HG03159 (cell line): Measurements from ENCODE around the gene FNDC3B.
A peak's percentile ranks its signal among the peaks of the same experiment; 100 is the strongest.
"Not testable (repeated sequence)": the region's sequence is repeated elsewhere in the genome, so short reads cannot be mapped to it uniquely, and the experiment has no call there.

Experiments used
- ATAC-seq: cut with Tn5 transposase; IDR thresholded peaks from one replicate; pipeline ENCODE4 v1.9.1; 2021; ENCODE audit warnings: mild to moderate bottlenecking, moderate library complexity; ENCODE audit not compliant: unreplicated experiment

FNDC3B gene

GRCh38 chr3:172254542-172254941 lies 215.2 kb downstream of the FNDC3B start:
- no peak for ATAC-seq

- not testable (repeated sequence) for ATAC-seq
Observed at GRCh38 chr3:172255321-172255720, 215.9 kb downstream of the FNDC3B start.

GRCh38 chr3:172256101-172256734 lies 216.8 kb downstream of the FNDC3B start:
- no peak for ATAC-seq

GRCh38 chr3:172257648-172258400 lies 218.4 kb downstream of the FNDC3B start:
- ATAC-seq, result no peak

- ATAC-seq, result no peak
Observed at GRCh38 chr3:172258624-172259023, 219.2 kb downstream of the FNDC3B start.

- ATAC-seq, result no peak
Observed at GRCh38 chr3:172259111-172259541, 219.7 kb downstream of the FNDC3B start.

GRCh38 chr3:172259726-172260248 lies 220.4 kb downstream of the FNDC3B start:
- ATAC-seq, result no peak

GRCh38 chr3:172260381-172260780 lies 221.0 kb downstream of the FNDC3B start:
- ATAC-seq, result no peak

GRCh38 chr3:172261054-172261453 lies 221.7 kb downstream of the FNDC3B start:
- no peak for ATAC-seq

- ATAC-seq, result no peak
Observed at GRCh38 chr3:172262991-172263608, 223.7 kb downstream of the FNDC3B start.

GRCh38 chr3:172263781-172264486 lies 224.6 kb downstream of the FNDC3B start:
- no peak for ATAC-seq

- ATAC-seq, result no peak
Observed at GRCh38 chr3:172266103-172266502, 226.7 kb downstream of the FNDC3B start.

- ATAC-seq, result no peak
Observed at GRCh38 chr3:172268425-172268824, 229.0 kb downstream of the FNDC3B start.

GRCh38 chr3:172268868-172269267 lies 229.5 kb downstream of the FNDC3B start:
- no peak for ATAC-seq

GRCh38 chr3:172270557-172271166 lies 231.3 kb downstream of the FNDC3B start:
- peak; percentile 99 for ATAC-seq

GRCh38 chr3:172271386-172271976 lies 232.1 kb downstream of the FNDC3B start:
- ATAC-seq, result no peak

- no peak for ATAC-seq
Observed at GRCh38 chr3:172272698-172273097, 233.3 kb downstream of the FNDC3B start.

GRCh38 chr3:172273378-172273777 lies 234.0 kb downstream of the FNDC3B start:
- ATAC-seq, result no peak

GRCh38 chr3:172274906-172275305 lies 235.5 kb downstream of the FNDC3B start:
- no peak for ATAC-seq

- no peak for ATAC-seq
Observed at GRCh38 chr3:172275586-172275985, 236.2 kb downstream of the FNDC3B start.
